H1 (cell line): ENCODE data around the gene CCT4. TPM values are rescaled to one million over a fixed set of nuclear protein-coding genes. Genes with fewer than 3 reads are reported as not detected.

ENCODE experiments used
- CTCF ChIA-PET: fragments of 300-600 bp; sonication (Branson Sonifier 250); formaldehyde crosslinking; loops from one replicate; lab custom pipeline; 2021; ENCODE audit not compliant: partially characterized antibody; lab: Charles Lee
- POLR2A ChIA-PET: fragments of 300-600 bp; sonication (Branson Sonifier 250); formaldehyde crosslinking; loops from one replicate; lab custom pipeline; 2021; ENCODE audit warnings: inconsistent platforms; ENCODE audit not compliant: partially characterized antibody; lab: Charles Lee
- DNase-seq, 2 experiments: peaks; one replicate each; pipeline versions ENCODE4 v3.0.0 to v3.0.0-alpha.2; 2010 to 2022; ENCODE audit warnings: low spot score in 2 of 2, low read depth in 1 of 2, mixed read lengths in 1 of 2
- FAIRE-seq: peaks from 2 replicates; lab custom pipeline; 2011; peaks lifted over from hg19 to GRCh38; lab: Jason Lieb, UNC
- H2AFZ ChIP-seq: 2 replicates; pipeline ENCODE4 v1.8.1; 2012; ENCODE audit warnings: low read length, inconsistent platforms
- H2AK5ac ChIP-seq: 2 replicates; pipeline ENCODE4 v1.6.1; 2013; ENCODE audit warnings: low read depth, low read length
- H2BK120ac ChIP-seq: replicated peaks from 2 replicates; pipeline ENCODE3; 2013; ENCODE audit warnings: low read depth, low read length, inconsistent platforms
- H2BK12ac ChIP-seq: 2 replicates; pipeline ENCODE4 v1.6.1; 2013; ENCODE audit warnings: low read depth, low read length
- H2BK15ac ChIP-seq: 2 replicates; pipeline ENCODE4 v1.6.1; 2013; ENCODE audit warnings: low read length
- H2BK20ac ChIP-seq: 2 replicates; pipeline ENCODE4 v1.6.1; 2013; ENCODE audit warnings: low read length
- H2BK5ac ChIP-seq: 2 replicates; pipeline ENCODE4 v1.6.1; 2013; ENCODE audit warnings: low read depth, low read length
- H3K14ac ChIP-seq: 2 replicates; pipeline ENCODE4 v1.6.1; 2013; ENCODE audit warnings: inconsistent platforms; ENCODE audit not compliant: insufficient read length
- H3K18ac ChIP-seq: 2 replicates; pipeline ENCODE4 v1.6.1; 2013; ENCODE audit warnings: low read length; ENCODE audit errors: extremely low read depth
- H3K23ac ChIP-seq: 2 replicates; pipeline ENCODE4 v1.6.1; 2013; ENCODE audit warnings: inconsistent platforms; ENCODE audit not compliant: insufficient read length
- H3K23me2 ChIP-seq: 2 replicates; pipeline ENCODE4 v1.6.1; 2013; ENCODE audit warnings: low read depth, low read length
- H3K27ac ChIP-seq: 2 replicates; pipeline ENCODE4 v1.6.1; 2011; ENCODE audit warnings: low read depth, low read length, inconsistent platforms
- H3K27me3 ChIP-seq, 4 experiments: replicated peaks in 1 of 4; 1 replicate in 1 of 4; 2 replicates in 3 of 4; pipeline versions ENCODE4 v1.6.1 to v1.8.1; 2011 to 2013; ENCODE audit warnings: low read length in 3 of 4, mild to moderate bottlenecking in 3 of 4, inconsistent platforms in 2 of 4, mixed read lengths in 2 of 4, moderate library complexity in 1 of 4; ENCODE audit not compliant: control insufficient read depth in 3 of 4, insufficient read depth in 3 of 4; ENCODE audit errors: extremely low read depth in 1 of 4
- H3K36me3 ChIP-seq, 4 experiments: 2 replicates each; pipeline versions ENCODE4 v1.6.1 to v1.8.1; 2011 to 2013; ENCODE audit warnings: mild to moderate bottlenecking in 4 of 4, low read length in 3 of 4, moderate library complexity in 2 of 4, control low read depth in 1 of 4, inconsistent platforms in 1 of 4; ENCODE audit not compliant: insufficient read depth in 4 of 4, control insufficient read depth in 2 of 4
- H3K4ac ChIP-seq: replicated peaks from 2 replicates; pipeline ENCODE3; 2013; ENCODE audit warnings: low read length, low read depth, mixed read lengths, inconsistent platforms; ENCODE audit not compliant: insufficient read length
- H3K4me1 ChIP-seq, 4 experiments: replicated peaks in 1 of 4; 1 replicate in 1 of 4; 2 replicates in 3 of 4; pipeline versions ENCODE4 v1.6.1 to v1.8.1; 2011 to 2013; ENCODE audit warnings: low read length in 3 of 4, inconsistent platforms in 2 of 4, mixed read lengths in 1 of 4; ENCODE audit not compliant: insufficient read depth in 4 of 4, control insufficient read depth in 3 of 4
- H3K4me2 ChIP-seq, 2 experiments: 2 replicates each; pipeline versions ENCODE4 v1.6.1 to v1.8.1; 2011 to 2013; ENCODE audit warnings: low read depth in 2 of 2, low read length in 2 of 2, control low read depth in 1 of 2, inconsistent platforms in 1 of 2, mild to moderate bottlenecking in 1 of 2; ENCODE audit not compliant: insufficient read depth in 1 of 2
- H3K4me3 ChIP-seq, 4 experiments: fragments of 200-600, 300-600 bp in 1 of 4; sonication (generic), shearing (Covaris generic), sonication (Bioruptor Twin) in 1 of 4; 2 replicates each; pipeline versions ENCODE4 v1.5.1 to v1.8.1; 2011 to 2016; ENCODE audit warnings: low read length in 4 of 4, low read depth in 3 of 4, control low read depth in 2 of 4, inconsistent platforms in 2 of 4, mild to moderate bottlenecking in 2 of 4, mixed read lengths in 1 of 4, moderate library complexity in 1 of 4; ENCODE audit not compliant: insufficient read depth in 2 of 4; ENCODE audit errors: extremely low read depth in 1 of 4
- H3K56ac ChIP-seq: replicated peaks from 2 replicates; pipeline ENCODE3; 2013; ENCODE audit warnings: low read depth, mild to moderate bottlenecking, mixed read lengths, low read length, inconsistent platforms; ENCODE audit not compliant: insufficient read length
- H3K79me1 ChIP-seq: 2 replicates; pipeline ENCODE4 v1.6.1; 2013; ENCODE audit warnings: low read depth, low read length, control low read depth
- H3K79me2 ChIP-seq, 2 experiments: 2 replicates each; pipeline versions ENCODE4 v1.6.1 to v1.8.1; 2012 to 2013; ENCODE audit warnings: low read length in 2 of 2, mild to moderate bottlenecking in 2 of 2, inconsistent platforms in 1 of 2; ENCODE audit not compliant: insufficient read depth in 2 of 2, control insufficient read depth in 1 of 2
- H3K9ac ChIP-seq, 4 experiments: replicated peaks in 1 of 4; 1 replicate in 1 of 4; 2 replicates in 3 of 4; pipeline versions ENCODE4 v1.6.1 to v1.8.1; 2011 to 2013; ENCODE audit warnings: low read depth in 3 of 4, low read length in 3 of 4, control low read depth in 2 of 4, mild to moderate bottlenecking in 2 of 4, moderate library complexity in 2 of 4, inconsistent platforms in 1 of 4; ENCODE audit errors: extremely low read depth in 1 of 4
- H3K9me3 ChIP-seq, 2 experiments: 2 replicates each; pipeline versions ENCODE4 v1.6.1 to v1.8.1; 2012 to 2013; ENCODE audit warnings: mild to moderate bottlenecking in 2 of 2, moderate library complexity in 2 of 2, control low read depth in 1 of 2, inconsistent platforms in 1 of 2, low read depth in 1 of 2, low read length in 1 of 2, mixed read lengths in 1 of 2; ENCODE audit not compliant: insufficient read depth in 2 of 2
- H4K20me1 ChIP-seq, 2 experiments: replicated peaks in 1 of 2; 2 replicates each; pipeline versions ENCODE3 to v1.8.1; 2011 to 2013; ENCODE audit warnings: inconsistent platforms in 2 of 2, low read length in 2 of 2, mild to moderate bottlenecking in 1 of 2; ENCODE audit not compliant: insufficient read depth in 2 of 2, control insufficient read depth in 1 of 2
- H4K5ac ChIP-seq: 2 replicates; pipeline ENCODE4 v1.6.1; 2013; ENCODE audit warnings: low read length, low read depth, mixed read lengths, inconsistent platforms; ENCODE audit not compliant: insufficient read length
- H4K8ac ChIP-seq: 2 replicates; pipeline ENCODE4 v1.8.0; 2013; ENCODE audit warnings: mild to moderate bottlenecking, moderate library complexity, low read length, inconsistent platforms; ENCODE audit not compliant: insufficient read depth; ENCODE audit errors: extremely low read depth
- H4K91ac ChIP-seq: replicated peaks from 2 replicates; pipeline ENCODE3; 2013; ENCODE audit warnings: low read length, mixed read lengths, inconsistent platforms; ENCODE audit not compliant: insufficient read length
- BACH1 ChIP-seq: IDR thresholded peaks from 2 replicates; pipeline ENCODE4 v1.6.1; 2012; ENCODE audit warnings: low read length, improper control_type of control experiment
- BRCA1 ChIP-seq: IDR thresholded peaks from 2 replicates; pipeline ENCODE4 v1.6.1; 2012; ENCODE audit warnings: low read depth, low read length, improper control_type of control experiment
- E2F6 ChIP-seq: IDR thresholded peaks from 2 replicates; pipeline ENCODE4 v1.6.1; 2012; ENCODE audit warnings: inconsistent platforms
- KDM5A ChIP-seq: fragments of 200-600 bp; IDR thresholded peaks from 2 replicates; pipeline ENCODE4 v1.7.1; 2012; ENCODE audit warnings: mild to moderate bottlenecking, low read length, inconsistent platforms, mixed read lengths
- MAX ChIP-seq: IDR thresholded peaks from 2 replicates; pipeline ENCODE4 v1.6.1; 2012; ENCODE audit warnings: inconsistent platforms
- NANOG ChIP-seq: IDR thresholded peaks from 2 replicates; pipeline ENCODE4 v1.6.1; 2011; ENCODE audit warnings: low read length, low read depth, mild to moderate bottlenecking, inconsistent platforms; ENCODE audit not compliant: insufficient read depth, poor library complexity, severe bottlenecking
- POLR2A ChIP-seq, 2 experiments: IDR thresholded peaks; 1 replicate in 1 of 2; 2 replicates in 1 of 2; pipeline ENCODE4 v1.6.1; 2011; ENCODE audit warnings: low read depth in 2 of 2, low read length in 2 of 2, mild to moderate bottlenecking in 2 of 2; ENCODE audit errors: control extremely low read depth in 1 of 2
- TAF1 ChIP-seq: IDR thresholded peaks from 2 replicates; pipeline ENCODE4 v1.6.1; 2011; ENCODE audit warnings: mild to moderate bottlenecking, low read depth, low read length
- USF2 ChIP-seq: IDR thresholded peaks from 2 replicates; pipeline ENCODE4 v1.6.1; 2011; ENCODE audit warnings: low read length, improper control_type of control experiment
- ZNF274 ChIP-seq: IDR thresholded peaks from 2 replicates; pipeline ENCODE4 v1.7.0; 2012; ENCODE audit warnings: low read length, borderline replicate concordance; ENCODE audit errors: extremely low read depth
- WGBS, 2 experiments: shearing (Covaris generic) in 1 of 2; methylation state at CpG; one replicate each; pipeline versions ENCODE4 v1.1.6 to v1.1.7; 2013 to 2015; ENCODE audit warnings: low lambda C conversion rate in 2 of 2, mixed read lengths in 2 of 2, inconsistent platforms in 1 of 2, low coverage in 1 of 2, missing lambda C conversion rate in 1 of 2; ENCODE audit not compliant: insufficient replicate concordance in 2 of 2, insufficient coverage in 1 of 2, insufficient read length in 1 of 2; ENCODE audit errors: extremely low coverage in 1 of 2, missing lambda C conversion rate in 1 of 2; 5-methylcytosine and 5-hydroxymethylcytosine counted together
- polyA plus RNA-seq, 7 experiments: library from polyadenylated mRNA; depleted of rRNA in 3 of 7; stranded (reverse) in 5 of 7; unstranded in 2 of 7; fragments of >200 nt in 5 of 7; fragments of 200-250 nt in 2 of 7; gene quantifications; 1 replicate in 5 of 7; 2 replicates in 1 of 7; 4 replicates in 1 of 7; pipeline versions ENCODE4 v1.2.1 to v1.2.3, GENCODE V29; 2011 to 2013; ENCODE audit warnings: missing spikeins in 2 of 7, mixed read lengths in 2 of 7
- total RNA-seq: library from RNA; stranded (reverse); fragmentation: NEBNext Ultra II Directional; extraction: Animal tissue kit (Norgen Biotek cat#: 25700); gene quantifications from 2 replicates; pipeline ENCODE4 v1.2.1, GENCODE V29; 2021

The CCT4 gene
- total and polyA plus RNA-seq, 2 of the 8 experiments (the other 6 are each of a cell fraction or from before 2014, with no cell fraction given): 129 to 359 TPM

- Histone ChIP-seq H3K9ac (peak overlapping the region in 3 of 4 experiments; percentile 73 to 86 (median 76); a peak in 6 of 7 replicates), H3K14ac (no peak overlapping the region), H3K4ac (no peak overlapping the region), H3K4me1 (peaks cover 0 to 3% (median 1%) of the 10 kb centered on the region in 4 experiments; a peak in 2 of 7 replicates), H2AK5ac (no peak overlapping the region), H2BK12ac (peak overlapping the region; percentile 60; the same call in 1 of the 2 replicates), H4K8ac (peak overlapping the region; percentile 74; the same call in 1 of the 2 replicates), H4K91ac (peak overlapping the region; percentile 75), H3K27ac (peak overlapping the region; percentile 48; the same call in 1 of the 2 replicates), H3K23ac (no peak overlapping the region), H3K4me3 (peak overlapping the region; percentile 55 to 92 (median 90)), H3K79me1 (no peaks in the 10 kb centered on the region), H3K4me2 (peak overlapping the region; percentile 95 to 97), H4K5ac (peak overlapping the region; percentile 69), H3K27me3 (no peaks in the 10 kb centered on the region), H3K36me3 (no peaks in the 10 kb centered on the region), H2BK20ac (no peak overlapping the region), H3K9me3 (no peaks in the 10 kb centered on the region), H2BK15ac (peak overlapping the region; percentile 85), H2BK120ac (peak overlapping the region; percentile 44), H3K79me2 (no peaks in the 10 kb centered on the region), H3K56ac (no peak overlapping the region), H3K23me2 (peaks cover 16% of the 10 kb centered on the region), H4K20me1 (no peaks in the 10 kb centered on the region), H3K18ac (peak overlapping the region; percentile 88), H2AFZ (peak overlapping the region; percentile 93), H2BK5ac (peak overlapping the region; percentile 94)
- DNase-seq: peak; percentile 87 to 91
- 3% methylated on average over 23 of the region's 23 CpGs; no CpG with 5 or more reads in 1 of the 2 experiments for WGBS, 2 experiments
- peak; percentile 52 for FAIRE-seq
- ChIA-PET CTCF (interaction anchor here (0.8 kb wide), 1 partner anchor 14 kb away, joined by 3 read pairs; no protein-coding TSS in a partner anchor), POLR2A (interaction anchor here (0.6 to 3.5 kb wide), 6 partner anchors 9 to 410 kb away, joined by 3 to 14 read pairs (median 4); no protein-coding TSS in a partner anchor)
- TF ChIP-seq NANOG: no peak
- TF ChIP-seq USF2: no peak
- TF ChIP-seq TAF1: peak; percentile 30; the same call in 1 of the 2 replicates
- no peak for TF ChIP-seq ZNF274
- TF ChIP-seq POLR2A (IDR thresholded peaks at IDR 0.05; ENCODE audit: control extremely low read depth in 1 of 2, low read depth in 2 of 2, low read length in 2 of 2): peak in 1 of 2 experiments; percentile 60; a peak in 2 of 3 replicates
- no peak for TF ChIP-seq BRCA1
- TF ChIP-seq E2F6: peak; percentile 75; the same call in 1 of the 2 replicates
- TF ChIP-seq KDM5A: no peak
- TF ChIP-seq BACH1: peak; percentile 40
- TF ChIP-seq MAX: peak; percentile 92
Measured at GRCh38 chr2:61854564-61855317, 33.7 kb downstream of the CCT4 start.
